Esophagus (tissue), 2 donors: ENCODE measurements around the gene MAB21L2. TPM values are rescaled to one million over a fixed set of nuclear protein-coding genes. Genes with fewer than 3 reads are reported as not detected.

Source experiments
- H3K27ac ChIP-seq, 2 donors: one replicate each; pipeline ENCODE4 v1.5.1; 2013; ENCODE audit warnings: low read depth in 2 of 2, mild to moderate bottlenecking in 2 of 2, inconsistent platforms in 1 of 2, low read length in 1 of 2, moderate library complexity in 1 of 2
- H3K27me3 ChIP-seq, 2 donors: one replicate each; pipeline ENCODE4 v1.6.1; 2013; ENCODE audit warnings: low read length in 2 of 2, control low read depth in 1 of 2, mild to moderate bottlenecking in 1 of 2; ENCODE audit not compliant: insufficient read depth in 2 of 2, control insufficient read depth in 1 of 2
- H3K36me3 ChIP-seq, 2 donors: one replicate each; pipeline ENCODE4 v1.6.1; 2013; ENCODE audit warnings: low read length in 1 of 2; ENCODE audit not compliant: control insufficient read depth in 2 of 2, insufficient read depth in 2 of 2
- H3K4me1 ChIP-seq, 2 donors: one replicate each; pipeline ENCODE4 v1.6.1; 2013; ENCODE audit warnings: low read length in 1 of 2; ENCODE audit not compliant: control insufficient read depth in 2 of 2, insufficient read depth in 2 of 2
- H3K4me3 ChIP-seq, 2 donors: one replicate each; pipeline ENCODE4 v1.5.1; 2013; ENCODE audit warnings: low read length in 2 of 2, mild to moderate bottlenecking in 2 of 2, low read depth in 1 of 2, moderate library complexity in 1 of 2
- H3K9me3 ChIP-seq, 2 donors: one replicate each; pipeline ENCODE4 v1.6.1; 2013; ENCODE audit warnings: mild to moderate bottlenecking in 2 of 2, low read depth in 1 of 2, low read length in 1 of 2, moderate library complexity in 1 of 2; ENCODE audit not compliant: control insufficient read depth in 2 of 2, insufficient read depth in 1 of 2
- polyA plus RNA-seq, 2 donors: library from polyadenylated mRNA; stranded (reverse); fragments of 200-250 nt; gene quantifications; one replicate each; pipeline ENCODE4 v1.2.3, GENCODE V29; 2013
- donor health status: healthy with polysubstance abuse.
- donor health status: Bipolar disorder and iron deficiency.

The MAB21L2 gene
- polyA plus RNA-seq, 2 donors: 0.49 to 0.73 TPM

- no peak overlapping the region for H3K27ac ChIP-seq
- H3K36me3 ChIP-seq: no peaks in the 10 kb centered on the region
- no peaks in the 10 kb centered on the region for H3K9me3 ChIP-seq
- H3K4me3 ChIP-seq: no peak overlapping the region
- no peaks in the 10 kb centered on the region for H3K27me3 ChIP-seq
- H3K4me1 ChIP-seq: no peaks in the 10 kb centered on the region
Measured at GRCh38 chr4:150632639-150633038, 50.7 kb downstream of the MAB21L2 start.
